Endothelial cell of umbilical vein (primary cell): Measurements from ENCODE around the gene PLA2G2A. TPM values are rescaled to one million over a fixed set of nuclear protein-coding genes. Genes with fewer than 3 reads are reported as not detected.

Experiments
- BruUV-seq: library from RNA; stranded (reverse); fragments of 400-500 nt; replicated peaks from 2 replicates; lab custom pipeline; 2021; lab: Mats Ljungman, UMichigan
- CTCF ChIA-PET: fragments of 300-600, 350-600 bp; sonication (Branson Sonifier 250); formaldehyde crosslinking; loops from one replicate; lab custom pipeline; 2021; ENCODE audit warnings: antibody characterized with exemption, inconsistent platforms; lab: Charles Lee
- POLR2A ChIA-PET: fragments of 300-600, 350-600 bp; sonication (Branson Sonifier 250); formaldehyde crosslinking; loops from one replicate; lab custom pipeline; 2021; ENCODE audit warnings: antibody characterized with exemption, inconsistent platforms; lab: Charles Lee
- DNase-seq: peaks from one replicate; pipeline ENCODE4 v3.0.0-alpha.2; 2011; ENCODE audit warnings: low read depth, low spot score
- FAIRE-seq: peaks from 2 replicates; lab custom pipeline; 2011; peaks lifted over from hg19 to GRCh38; lab: Jason Lieb, UNC
- H2AFZ ChIP-seq: 2 replicates; pipeline ENCODE4 v1.6.0; 2012; ENCODE audit warnings: low read depth, low read length, control low read depth, inconsistent platforms
- H3K27ac ChIP-seq: 2 replicates; pipeline ENCODE4 v1.5.1; 2011; ENCODE audit warnings: low read depth, mild to moderate bottlenecking, control low read depth, low read length, moderate library complexity; ENCODE audit not compliant: insufficient read depth
- H3K27me3 ChIP-seq, 2 experiments: 2 replicates each; pipeline versions ENCODE4 v1.6.0 to v1.6.1; 2011; ENCODE audit warnings: low read length in 2 of 2, mixed read lengths in 1 of 2; ENCODE audit not compliant: control insufficient read depth in 2 of 2, insufficient read depth in 2 of 2
- H3K36me3 ChIP-seq, 2 experiments: 2 replicates in 1 of 2; 3 replicates in 1 of 2; pipeline ENCODE4 v1.5.1; 2011; ENCODE audit warnings: low read length in 2 of 2, mild to moderate bottlenecking in 1 of 2, moderate library complexity in 1 of 2; ENCODE audit not compliant: control insufficient read depth in 2 of 2, insufficient read depth in 2 of 2; ENCODE audit errors: extremely low read depth in 1 of 2
- H3K4me1 ChIP-seq: 3 replicates; pipeline ENCODE4 v1.5.1; 2011; ENCODE audit warnings: mild to moderate bottlenecking, low read length; ENCODE audit not compliant: control insufficient read depth, insufficient read depth; ENCODE audit errors: extremely low read depth
- H3K4me2 ChIP-seq: 2 replicates; pipeline ENCODE4 v1.6.1; 2011; ENCODE audit warnings: low read length, control low read depth, mixed read lengths; ENCODE audit not compliant: insufficient read depth
- H3K4me3 ChIP-seq, 3 experiments: fragments of 200-600 bp in 1 of 3; sonication (generic), shearing (Covaris generic) in 1 of 3; replicated peaks in 1 of 3; 2 replicates each; pipeline ENCODE4 v1.5.1; 2011 to 2016; ENCODE audit warnings: control low read depth in 3 of 3, low read length in 3 of 3, mild to moderate bottlenecking in 2 of 3, inconsistent platforms in 1 of 3, low read depth in 1 of 3, moderate library complexity in 1 of 3; ENCODE audit not compliant: insufficient read depth in 1 of 3
- H3K79me2 ChIP-seq: 2 replicates; pipeline ENCODE4 v1.6.0; 2012; ENCODE audit warnings: low read length, inconsistent platforms; ENCODE audit not compliant: control insufficient read depth, insufficient read depth
- H3K9ac ChIP-seq: replicated peaks from 2 replicates; pipeline ENCODE3; 2011; ENCODE audit warnings: low read length, control low read depth; ENCODE audit not compliant: insufficient read depth; ENCODE audit errors: extremely low read depth
- H3K9me1 ChIP-seq: replicated peaks from 3 replicates; pipeline ENCODE4 v1.6.0; 2011; ENCODE audit warnings: mild to moderate bottlenecking, low read length; ENCODE audit not compliant: control insufficient read depth, insufficient read depth; ENCODE audit errors: extremely low read depth
- H3K9me3 ChIP-seq: replicated peaks from 2 replicates; pipeline ENCODE4 v1.5.1; 2012; ENCODE audit warnings: low read length, inconsistent platforms; ENCODE audit not compliant: control insufficient read depth, insufficient read depth
- H4K20me1 ChIP-seq: replicated peaks from 2 replicates; pipeline ENCODE3; 2011; ENCODE audit warnings: mild to moderate bottlenecking, low read length; ENCODE audit not compliant: control insufficient read depth, insufficient read depth; ENCODE audit errors: extremely low read depth
- EZH2 ChIP-seq: IDR thresholded peaks from 2 replicates; pipeline ENCODE4 v1.6.1; 2012; ENCODE audit warnings: borderline replicate concordance, low read depth, mild to moderate bottlenecking, moderate library complexity, low read length, inconsistent platforms; ENCODE audit not compliant: severe bottlenecking
- FOS ChIP-seq: IDR thresholded peaks from 2 replicates; pipeline ENCODE4 v1.6.1; 2011; ENCODE audit warnings: mild to moderate bottlenecking, low read length, moderate library complexity, borderline replicate concordance; ENCODE audit not compliant: insufficient read depth
- GATA2 ChIP-seq: IDR thresholded peaks from 2 replicates; pipeline ENCODE4 v1.7.0; 2011; ENCODE audit warnings: low read depth, mild to moderate bottlenecking, moderate library complexity, mixed read lengths, low read length; ENCODE audit not compliant: insufficient read length, insufficient read depth
- JUN ChIP-seq: IDR thresholded peaks from 2 replicates; pipeline ENCODE4 v1.6.1; 2011; ENCODE audit warnings: borderline replicate concordance, low read depth; ENCODE audit not compliant: insufficient read length, insufficient read depth
- MYC ChIP-seq: IDR thresholded peaks from one replicate; pipeline ENCODE4 v1.6.1; 2011; ENCODE audit warnings: mild to moderate bottlenecking, low read depth, low read length
- POLR2A ChIP-seq: IDR thresholded peaks from 2 replicates; pipeline ENCODE4 v1.6.1; 2012; ENCODE audit warnings: low read depth, mild to moderate bottlenecking, control low read depth, low read length
- POLR2AphosphoS5 ChIP-seq: IDR thresholded peaks from 2 replicates; pipeline ENCODE4 v1.6.1; 2012; ENCODE audit warnings: low read depth, mild to moderate bottlenecking, control low read depth, low read length, moderate library complexity; ENCODE audit not compliant: insufficient read depth
- dilution Hi-C: fragments of 300-500 bp; cut with MboI; formaldehyde crosslinking; loops from one replicate; pipeline ENCODE4 v1.15.0; 2019; ENCODE audit warnings: low sequenced_read_pairs; ENCODE audit not compliant: extremely low pct_ligation_motif_present
- intact Hi-C: fragments of 100-400 bp; cut with micrococcal nuclease; formaldehyde crosslinking; loops from one replicate; pipeline ENCODE4 v1.10.0; 2022
- polyA plus RNA-seq, 4 experiments: library from polyadenylated mRNA; depleted of rRNA in 3 of 4; stranded (reverse) in 3 of 4; unstranded in 1 of 4; fragments of >200 nt; gene quantifications; 2 replicates each; pipeline versions ENCODE4 v1.2.1 to v1.2.3, GENCODE V29; 2011 to 2012; ENCODE audit warnings: missing spikeins in 1 of 4
- total RNA-seq: library from RNA; stranded (reverse); gene quantifications from 2 replicates; pipeline ENCODE4 v1.2.3, GENCODE V29; 2021
- TF ChIP-seq, protein P1 (sequence below), 2 donors: IDR thresholded peaks; 1 replicate in 1 of 2; 2 replicates in 1 of 2; pipeline ENCODE4 v1.5.1; 2011; ENCODE audit warnings: low read length in 2 of 2, mild to moderate bottlenecking in 2 of 2, moderate library complexity in 2 of 2, control low read depth in 1 of 2, inconsistent platforms in 1 of 2, low read depth in 1 of 2; ENCODE audit not compliant: insufficient read depth in 1 of 2; ENCODE audit errors: extremely low read depth in 1 of 2
- TF ChIP-seq, protein P2 (sequence below): IDR thresholded peaks from 2 replicates; pipeline ENCODE4 v1.6.1; 2011; ENCODE audit not compliant: insufficient read depth, insufficient read length

Gene PLA2G2A
- total and polyA plus RNA-seq, 2 donors (not counting 3 experiments of a cell fraction or from before 2014, with no cell fraction given), result not detected

DNA sequence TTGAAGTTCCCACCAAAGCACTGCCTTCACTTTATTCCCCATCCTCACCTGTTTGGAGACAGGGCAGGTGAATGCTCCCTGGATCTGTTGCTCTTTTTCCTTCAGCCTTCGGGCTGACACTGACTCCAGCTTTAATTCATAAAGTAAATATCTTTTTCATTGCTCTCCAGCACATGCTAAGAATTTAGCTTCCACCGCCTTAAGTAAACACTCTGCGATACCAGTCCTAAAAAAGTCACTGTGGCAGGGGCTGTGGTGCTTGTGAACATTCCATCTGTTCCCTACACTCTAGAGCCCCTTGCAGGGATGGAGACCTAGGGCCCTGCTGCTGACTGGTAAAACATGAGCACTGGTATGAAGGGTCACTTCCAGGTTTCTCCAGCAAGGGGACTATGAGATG lies 896 bp upstream of the PLA2G2A start:
- dilution Hi-C loops, result no loop called here
- ChIA-PET POLR2A (no interaction called here), CTCF (interaction anchor here (1.3 kb wide), 1 partner anchor 15 kb away, joined by 5 read pairs; no protein-coding TSS in a partner anchor)
- H3K9me1 ChIP-seq, result no peaks in the 10 kb centered on the region
- FAIRE-seq (no peak), DNase-seq (no peak)
- no peak overlapping the region for H3K27ac ChIP-seq
- no peak overlapping the region for H2AFZ ChIP-seq
- BruUV-seq, result no TSS peak
- no peak overlapping the region for H3K4me2 ChIP-seq
- intact Hi-C loops, result no loop called here
- no peak overlapping the region for H3K9ac ChIP-seq
- H3K4me3 ChIP-seq, result no peak overlapping the region
- TF ChIP-seq POLR2A (no peak), POLR2AphosphoS5 (no peak), EZH2 (no peak), MYC (no peak), GATA2 (no peak), FOS (no peak), JUN (no peak)
- TF ChIP-seq, protein P1, sequence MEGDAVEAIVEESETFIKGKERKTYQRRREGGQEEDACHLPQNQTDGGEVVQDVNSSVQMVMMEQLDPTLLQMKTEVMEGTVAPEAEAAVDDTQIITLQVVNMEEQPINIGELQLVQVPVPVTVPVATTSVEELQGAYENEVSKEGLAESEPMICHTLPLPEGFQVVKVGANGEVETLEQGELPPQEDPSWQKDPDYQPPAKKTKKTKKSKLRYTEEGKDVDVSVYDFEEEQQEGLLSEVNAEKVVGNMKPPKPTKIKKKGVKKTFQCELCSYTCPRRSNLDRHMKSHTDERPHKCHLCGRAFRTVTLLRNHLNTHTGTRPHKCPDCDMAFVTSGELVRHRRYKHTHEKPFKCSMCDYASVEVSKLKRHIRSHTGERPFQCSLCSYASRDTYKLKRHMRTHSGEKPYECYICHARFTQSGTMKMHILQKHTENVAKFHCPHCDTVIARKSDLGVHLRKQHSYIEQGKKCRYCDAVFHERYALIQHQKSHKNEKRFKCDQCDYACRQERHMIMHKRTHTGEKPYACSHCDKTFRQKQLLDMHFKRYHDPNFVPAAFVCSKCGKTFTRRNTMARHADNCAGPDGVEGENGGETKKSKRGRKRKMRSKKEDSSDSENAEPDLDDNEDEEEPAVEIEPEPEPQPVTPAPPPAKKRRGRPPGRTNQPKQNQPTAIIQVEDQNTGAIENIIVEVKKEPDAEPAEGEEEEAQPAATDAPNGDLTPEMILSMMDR (IDR thresholded peaks at IDR 0.05; ENCODE audit: extremely low read depth in 1 of 2, insufficient read depth in 1 of 2, low read depth in 1 of 2, low read length in 2 of 2), result no peak
- TF ChIP-seq, protein P2, sequence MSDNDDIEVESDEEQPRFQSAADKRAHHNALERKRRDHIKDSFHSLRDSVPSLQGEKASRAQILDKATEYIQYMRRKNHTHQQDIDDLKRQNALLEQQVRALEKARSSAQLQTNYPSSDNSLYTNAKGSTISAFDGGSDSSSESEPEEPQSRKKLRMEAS, result no peak
- no peaks in the 10 kb centered on the region for H3K4me1 ChIP-seq
- no peaks in the 10 kb centered on the region for H3K36me3 ChIP-seq
- H4K20me1 ChIP-seq, result no peaks in the 10 kb centered on the region
- peaks cover 2 to 3% of the 10 kb centered on the region in 2 experiments for H3K27me3 ChIP-seq
- no peaks in the 10 kb centered on the region for H3K79me2 ChIP-seq
- no peaks in the 10 kb centered on the region for H3K9me3 ChIP-seq
